GM04504 (cell line): ENCODE measurements around the gene ABCC10.
A peak's percentile ranks its signal among the peaks of the same experiment; 100 is the strongest.
"Not testable (repeated sequence)": the region's sequence is repeated elsewhere in the genome, so short reads cannot be mapped to it uniquely, and the experiment has no call there.

Source experiments
- DNase-seq: peaks from one replicate; pipeline ENCODE4 v3.0.0-alpha.2; 2012; ENCODE audit warnings: low read depth

Gene ABCC10, protein sequence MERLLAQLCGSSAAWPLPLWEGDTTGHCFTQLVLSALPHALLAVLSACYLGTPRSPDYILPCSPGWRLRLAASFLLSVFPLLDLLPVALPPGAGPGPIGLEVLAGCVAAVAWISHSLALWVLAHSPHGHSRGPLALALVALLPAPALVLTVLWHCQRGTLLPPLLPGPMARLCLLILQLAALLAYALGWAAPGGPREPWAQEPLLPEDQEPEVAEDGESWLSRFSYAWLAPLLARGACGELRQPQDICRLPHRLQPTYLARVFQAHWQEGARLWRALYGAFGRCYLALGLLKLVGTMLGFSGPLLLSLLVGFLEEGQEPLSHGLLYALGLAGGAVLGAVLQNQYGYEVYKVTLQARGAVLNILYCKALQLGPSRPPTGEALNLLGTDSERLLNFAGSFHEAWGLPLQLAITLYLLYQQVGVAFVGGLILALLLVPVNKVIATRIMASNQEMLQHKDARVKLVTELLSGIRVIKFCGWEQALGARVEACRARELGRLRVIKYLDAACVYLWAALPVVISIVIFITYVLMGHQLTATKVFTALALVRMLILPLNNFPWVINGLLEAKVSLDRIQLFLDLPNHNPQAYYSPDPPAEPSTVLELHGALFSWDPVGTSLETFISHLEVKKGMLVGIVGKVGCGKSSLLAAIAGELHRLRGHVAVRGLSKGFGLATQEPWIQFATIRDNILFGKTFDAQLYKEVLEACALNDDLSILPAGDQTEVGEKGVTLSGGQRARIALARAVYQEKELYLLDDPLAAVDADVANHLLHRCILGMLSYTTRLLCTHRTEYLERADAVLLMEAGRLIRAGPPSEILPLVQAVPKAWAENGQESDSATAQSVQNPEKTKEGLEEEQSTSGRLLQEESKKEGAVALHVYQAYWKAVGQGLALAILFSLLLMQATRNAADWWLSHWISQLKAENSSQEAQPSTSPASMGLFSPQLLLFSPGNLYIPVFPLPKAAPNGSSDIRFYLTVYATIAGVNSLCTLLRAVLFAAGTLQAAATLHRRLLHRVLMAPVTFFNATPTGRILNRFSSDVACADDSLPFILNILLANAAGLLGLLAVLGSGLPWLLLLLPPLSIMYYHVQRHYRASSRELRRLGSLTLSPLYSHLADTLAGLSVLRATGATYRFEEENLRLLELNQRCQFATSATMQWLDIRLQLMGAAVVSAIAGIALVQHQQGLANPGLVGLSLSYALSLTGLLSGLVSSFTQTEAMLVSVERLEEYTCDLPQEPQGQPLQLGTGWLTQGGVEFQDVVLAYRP (N-terminal part only)

DNA sequence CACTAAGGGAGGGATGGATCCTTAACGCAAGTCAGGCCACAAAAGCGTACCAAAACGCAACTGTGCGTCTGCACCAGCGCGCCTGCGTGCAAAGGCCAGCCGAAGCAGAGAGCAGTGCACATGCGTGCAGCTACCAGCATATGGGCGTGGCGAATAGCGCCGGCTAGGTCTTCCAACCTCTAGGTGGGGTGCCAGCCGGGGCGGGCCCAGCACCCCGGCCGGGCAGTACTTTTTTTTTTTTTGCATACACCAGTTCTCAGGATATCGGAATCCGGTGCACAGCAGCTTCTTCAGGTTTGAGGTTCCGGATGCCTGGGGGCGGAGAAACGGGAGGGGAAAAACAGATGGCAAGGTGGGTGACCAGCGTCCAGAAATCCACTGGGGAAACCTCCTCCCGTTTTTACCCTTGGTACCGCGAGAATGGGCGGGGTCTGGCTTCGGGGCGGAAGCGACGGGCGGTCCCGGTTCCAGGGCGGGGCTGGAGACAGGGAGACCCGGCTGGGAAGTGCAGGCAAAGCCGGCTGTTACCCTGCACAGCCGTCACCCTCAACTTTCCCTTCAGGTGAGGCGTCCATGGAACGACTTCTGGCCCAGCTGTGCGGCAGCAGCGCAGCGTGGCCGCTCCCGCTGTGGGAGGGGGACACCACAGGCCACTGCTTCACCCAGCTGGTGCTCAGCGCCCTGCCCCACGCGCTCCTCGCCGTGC, at the start of gene ABCC10:
ABCC10 (plus strand) TSS at position 136 of the 706 bp plus-strand sequence; CDS start at position 574, 438 bp downstream.
- peak; percentile 87 for DNase-seq

DNA sequence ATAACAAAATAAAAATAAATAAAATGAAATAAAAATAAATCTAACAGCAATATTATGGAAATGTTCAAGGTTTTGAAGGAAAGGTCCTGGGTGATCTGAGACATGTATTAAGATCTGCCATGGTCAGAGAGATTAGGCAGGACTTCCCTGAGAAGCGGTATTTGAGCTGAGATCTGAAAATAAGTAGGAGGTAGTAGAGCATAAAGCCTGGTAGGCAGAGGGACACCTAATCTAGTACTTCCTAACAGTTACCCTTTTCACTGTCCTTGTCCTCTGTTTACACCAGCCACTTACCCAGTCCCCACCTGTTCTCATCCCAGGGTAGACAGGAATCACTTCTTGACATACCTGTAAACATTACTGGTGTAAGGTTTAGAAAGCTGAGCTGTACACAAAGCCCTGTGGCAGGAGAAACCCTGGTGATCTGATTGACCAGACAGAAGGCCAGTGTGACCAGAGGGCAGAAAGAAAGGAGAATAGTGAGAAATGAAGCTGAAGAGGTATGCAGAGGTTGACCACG, 49.6 kb upstream of the ABCC10 start:
- no peak for DNase-seq

DNA sequence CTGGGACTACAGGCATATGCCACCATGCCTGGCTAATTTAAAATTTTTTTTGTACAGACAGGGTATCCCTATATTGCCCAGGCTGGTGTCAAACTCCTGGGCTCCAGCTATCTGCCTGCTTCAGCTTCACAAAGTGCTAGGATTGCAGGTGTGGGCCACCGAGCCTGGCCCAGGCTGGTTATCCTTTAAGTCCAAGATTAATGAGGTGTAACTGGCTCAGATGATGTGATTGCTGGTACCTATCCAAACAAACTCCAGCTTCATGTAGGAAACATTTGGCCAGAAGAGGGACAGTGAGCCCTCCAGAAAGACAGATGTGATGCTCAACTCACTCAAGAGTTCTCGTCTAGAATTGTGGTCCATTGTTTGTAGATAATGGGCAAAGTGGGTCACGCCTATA, 48.7 kb upstream of the ABCC10 start:
- DNase-seq = no peak

DNA sequence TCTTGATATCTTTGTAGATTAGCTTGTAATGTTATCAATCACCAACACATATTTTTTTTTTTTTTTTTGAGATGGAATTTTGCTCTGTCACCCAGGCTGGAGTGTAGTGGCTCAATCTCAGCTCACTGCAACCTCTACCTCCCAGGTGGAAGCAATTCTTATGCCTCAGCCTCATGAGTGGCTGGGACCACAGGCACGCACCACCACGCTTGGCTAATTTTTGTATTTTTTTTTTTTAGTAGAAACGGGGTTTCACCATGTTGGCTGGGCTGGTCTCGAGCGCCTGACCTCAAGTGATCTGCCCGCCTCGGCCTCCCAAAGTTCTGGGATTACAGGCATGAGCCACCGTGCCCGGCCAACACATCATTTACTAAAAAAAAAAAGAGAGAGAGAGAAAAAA, 46.5 kb upstream of the ABCC10 start:
- DNase-seq = not testable (repeated sequence)

DNA sequence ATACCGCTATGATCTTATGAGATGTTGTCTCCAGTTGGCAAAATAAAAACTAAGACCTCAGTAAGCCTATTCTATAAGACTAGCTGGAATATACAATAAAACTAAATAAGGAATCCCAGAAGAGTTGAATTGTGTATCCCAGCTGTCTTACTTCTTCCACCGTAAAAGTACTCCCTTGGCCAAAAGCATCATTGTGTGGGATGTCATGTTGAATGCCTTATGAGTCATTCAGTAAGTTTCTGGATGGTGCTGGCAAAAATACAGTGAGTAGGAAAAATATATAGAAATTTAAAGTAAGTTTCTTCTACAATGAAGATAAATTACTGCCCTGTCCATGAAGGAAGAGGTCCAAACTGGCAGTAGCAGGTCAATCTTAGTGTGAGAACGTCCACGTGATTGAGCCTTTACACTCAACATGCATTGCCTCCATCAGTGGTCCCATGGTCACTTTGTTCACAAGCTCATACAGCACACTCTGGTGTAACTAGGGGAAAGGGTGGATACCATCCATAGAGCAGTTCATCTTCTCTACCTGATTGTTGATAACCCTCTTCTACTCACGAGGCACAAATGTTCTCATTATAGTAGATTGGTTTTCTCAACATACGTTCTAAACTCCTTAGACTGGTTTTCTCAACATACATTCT, 44.2 kb upstream of the ABCC10 start:
- no peak for DNase-seq

DNA sequence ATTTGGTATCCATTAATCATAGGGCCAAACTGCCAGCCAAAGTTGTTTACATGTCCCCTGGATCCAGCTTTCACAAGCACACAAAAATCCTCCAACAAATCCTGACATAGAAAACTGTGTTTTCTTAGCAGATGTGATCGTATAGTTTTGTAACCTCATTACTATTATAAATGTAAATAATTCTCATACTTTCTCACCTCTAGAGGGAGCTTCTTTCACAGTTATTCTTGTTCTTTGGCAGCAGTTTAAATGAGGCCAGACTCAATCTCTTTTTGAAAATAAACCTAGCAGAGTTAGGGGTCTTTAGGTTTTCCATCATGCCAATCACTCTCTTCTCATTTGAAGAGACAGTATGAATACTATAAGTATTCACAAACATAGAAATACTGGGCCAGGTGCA, 40.8 kb upstream of the ABCC10 start:
- no peak for DNase-seq

DNA sequence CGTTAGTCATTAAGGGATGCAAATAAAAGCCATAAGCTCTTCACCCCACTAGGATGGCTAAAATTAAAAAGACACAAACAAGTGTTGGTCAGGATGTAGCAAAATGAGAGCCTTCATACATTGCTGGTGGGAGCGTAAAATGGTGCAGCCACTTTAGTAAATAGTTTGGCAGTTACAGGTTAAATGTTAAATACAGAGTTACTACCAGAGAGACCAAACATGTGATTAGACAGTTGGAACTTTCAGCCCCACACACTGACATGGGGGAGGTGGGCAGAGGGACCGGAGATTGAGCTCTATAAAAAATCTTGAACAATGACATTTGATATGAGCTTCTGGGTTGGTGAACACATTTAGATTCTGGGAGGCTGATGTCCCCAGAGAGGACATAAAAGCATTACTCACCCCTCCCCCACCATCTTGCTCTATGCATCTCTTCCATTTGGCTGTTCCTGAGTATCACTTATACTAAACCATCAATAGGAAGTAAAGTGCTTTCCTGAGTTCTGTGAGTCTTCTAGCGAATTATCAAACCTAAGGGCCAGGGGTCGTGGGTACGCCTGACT, 37.5 kb upstream of the ABCC10 start:
- DNase-seq = no peak

DNA sequence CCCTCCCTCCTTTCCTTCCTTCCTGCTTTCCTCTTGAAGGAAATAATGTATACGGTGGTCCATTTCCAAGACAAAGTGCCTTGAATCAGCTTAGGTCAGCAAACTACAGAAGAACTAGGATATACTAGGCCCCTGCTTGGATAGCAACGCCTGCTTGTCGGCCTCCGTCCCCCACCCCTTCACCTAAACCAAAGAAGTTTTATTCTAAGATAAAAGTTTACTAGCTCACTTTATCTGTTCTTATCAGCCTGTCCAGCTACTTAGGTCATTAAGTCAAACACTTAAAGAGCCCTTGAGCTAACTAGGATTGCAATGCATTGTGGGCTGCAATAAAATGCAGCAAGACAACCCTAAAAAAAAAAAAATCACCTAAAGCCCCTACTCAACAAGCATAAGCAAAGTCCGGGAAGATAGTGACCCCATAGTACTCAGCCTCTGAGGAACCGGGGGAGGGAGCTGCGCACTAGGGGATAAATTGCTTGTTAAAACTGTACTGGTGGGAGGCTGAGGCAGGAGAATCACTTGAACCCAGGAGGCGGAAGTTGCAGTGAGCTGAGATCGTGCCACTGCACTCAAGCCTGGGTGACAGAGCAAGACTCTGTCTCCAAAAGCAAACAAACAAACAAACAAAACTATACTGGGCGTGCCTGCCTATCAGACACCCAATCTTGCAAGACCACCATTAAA, 36.4 kb upstream of the ABCC10 start:
- not testable (repeated sequence) for DNase-seq

DNA sequence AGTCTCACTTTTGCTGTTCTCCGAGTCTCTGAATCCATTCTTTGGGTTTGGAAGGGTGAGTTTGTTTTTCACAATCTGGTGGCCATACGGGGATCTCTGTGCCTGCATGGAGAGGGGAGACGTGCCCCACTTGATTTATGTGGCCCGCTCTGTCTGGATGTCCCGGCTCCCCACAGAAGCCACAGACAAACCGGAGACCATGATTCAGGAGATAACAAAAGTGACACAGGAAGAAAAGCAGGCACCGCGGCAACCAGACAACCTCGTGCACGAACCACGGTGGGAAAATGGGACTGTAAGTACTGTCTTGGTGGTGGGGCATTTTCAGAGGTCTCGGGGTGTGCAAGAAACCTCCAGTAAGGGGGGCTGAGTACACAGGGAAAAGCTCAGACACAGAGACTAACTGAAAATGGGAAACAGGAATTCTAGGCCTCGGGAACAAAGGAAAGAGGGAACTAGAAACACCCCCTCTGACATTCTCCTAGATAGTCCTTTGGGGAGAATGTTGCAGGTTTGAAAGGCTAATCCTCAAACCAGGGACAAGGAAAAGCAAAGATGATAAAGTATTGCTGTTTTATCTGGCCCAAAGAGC, 35.8 kb upstream of the ABCC10 start:
- DNase-seq = no peak

DNA sequence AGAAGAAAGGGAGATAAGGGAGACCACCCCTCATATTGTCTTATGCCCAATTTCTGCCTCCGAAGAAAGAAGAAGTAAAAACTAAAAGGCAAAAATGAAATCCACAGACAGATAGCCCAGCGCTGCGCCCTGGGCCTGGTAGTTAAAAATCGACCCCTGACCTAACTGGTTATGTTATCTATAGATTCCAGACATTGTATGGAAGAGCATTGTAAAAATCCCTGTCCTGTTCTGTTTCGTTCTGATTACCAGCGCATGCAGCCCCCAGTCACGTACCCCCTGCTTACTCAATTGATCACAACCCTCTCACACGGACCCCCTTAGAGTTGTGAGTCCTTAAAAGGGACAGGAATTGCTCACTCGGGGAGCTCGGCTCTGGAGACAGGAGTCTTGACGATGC, 34.2 kb upstream of the ABCC10 start:
- not testable (repeated sequence) for DNase-seq

DNA sequence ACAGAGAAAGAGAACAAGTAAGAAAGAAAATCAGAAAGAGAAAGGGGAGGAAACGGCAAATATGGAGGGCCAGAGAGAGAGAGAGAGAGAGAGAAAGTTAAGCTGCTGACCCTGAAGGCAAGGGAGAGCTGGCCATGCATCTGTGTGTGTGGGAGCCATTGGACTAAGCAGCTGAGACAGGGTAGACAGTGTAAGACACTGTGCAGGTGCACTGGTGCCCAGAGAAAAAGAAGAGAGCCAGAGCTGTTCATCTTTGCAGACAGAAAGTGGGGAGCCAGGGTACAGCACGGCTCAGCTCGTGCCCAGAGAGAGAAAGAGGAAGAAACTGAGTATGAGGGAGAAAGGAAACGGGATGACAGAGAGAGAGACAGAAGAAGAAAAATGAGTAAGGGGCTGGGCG, 33.7 kb upstream of the ABCC10 start:
- DNase-seq = no peak

DNA sequence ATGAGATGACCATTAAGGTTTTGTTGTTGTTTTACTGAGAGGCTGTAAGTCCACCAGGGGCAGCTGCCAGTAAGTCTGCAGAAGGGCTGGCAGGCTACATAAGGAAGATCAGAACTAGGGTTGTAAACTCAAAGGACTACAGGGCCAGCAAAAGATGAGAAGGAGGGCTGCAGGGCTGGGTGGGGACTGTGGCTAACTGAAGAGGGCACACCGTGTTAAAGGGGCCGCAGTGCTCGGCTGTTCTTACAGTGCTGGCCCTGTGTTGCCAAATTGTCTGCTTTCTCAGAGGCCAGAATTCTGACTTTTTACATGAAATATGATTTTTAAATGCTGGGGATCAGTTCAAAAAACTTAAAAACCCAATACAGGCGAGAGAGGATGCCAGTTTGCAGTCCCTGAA, 32.4 kb upstream of the ABCC10 start:
- no peak for DNase-seq

DNA sequence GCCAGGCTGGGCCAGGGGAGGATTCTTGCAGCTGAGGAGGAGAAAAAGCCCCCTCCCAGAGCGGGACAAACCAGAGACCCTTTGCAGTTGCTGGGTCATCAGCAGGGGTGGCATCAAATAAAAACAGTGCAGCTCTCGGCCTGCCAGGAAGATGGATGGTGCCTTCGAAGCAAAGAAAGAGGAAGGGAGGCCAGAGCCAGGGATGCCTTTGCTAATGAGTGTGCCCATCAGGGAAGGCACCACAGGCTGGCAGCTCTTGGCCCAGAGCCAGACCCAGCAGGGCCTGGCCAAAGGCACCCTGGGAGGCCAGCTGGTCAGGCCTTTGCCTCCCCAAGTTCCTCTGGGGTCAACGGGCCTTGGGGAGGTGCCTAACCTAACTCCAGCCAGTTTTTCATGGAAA, 31.6 kb upstream of the ABCC10 start:
- DNase-seq = no peak

DNA sequence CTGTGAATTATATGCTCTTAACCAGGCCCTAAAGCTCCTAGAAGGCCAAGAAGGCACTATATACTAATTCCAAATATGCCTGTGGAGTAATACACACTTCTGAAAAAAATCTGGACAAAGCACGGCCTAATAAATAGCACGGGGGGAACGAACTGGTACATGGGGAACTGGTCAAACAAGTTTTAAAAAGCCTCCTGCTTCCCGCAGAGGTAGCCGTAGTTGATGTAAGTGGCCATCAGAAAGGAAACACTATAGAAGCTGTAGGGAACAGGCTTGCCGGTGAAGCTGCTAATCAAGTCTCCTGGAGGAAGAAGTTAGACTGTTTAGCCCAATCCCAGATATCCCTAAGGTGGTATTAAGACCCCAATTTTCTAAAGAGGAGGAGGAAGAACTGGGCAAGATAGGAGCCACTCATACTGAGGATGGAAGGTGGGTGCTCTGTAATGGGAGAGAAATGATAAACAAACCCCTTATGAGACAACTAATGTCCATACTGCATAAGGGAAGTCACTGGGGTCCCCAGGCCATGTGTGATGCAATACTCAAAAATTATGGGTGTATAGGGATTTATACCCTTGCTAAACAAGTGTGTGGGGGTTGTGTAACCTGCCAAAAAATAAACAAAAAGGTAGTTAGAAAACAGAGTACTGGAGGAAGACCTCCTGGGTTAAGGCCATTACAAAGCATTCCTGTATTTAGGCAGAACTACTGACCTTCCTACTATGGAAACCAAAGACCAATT, 30.8 kb upstream of the ABCC10 start:
- no peak for DNase-seq

DNA sequence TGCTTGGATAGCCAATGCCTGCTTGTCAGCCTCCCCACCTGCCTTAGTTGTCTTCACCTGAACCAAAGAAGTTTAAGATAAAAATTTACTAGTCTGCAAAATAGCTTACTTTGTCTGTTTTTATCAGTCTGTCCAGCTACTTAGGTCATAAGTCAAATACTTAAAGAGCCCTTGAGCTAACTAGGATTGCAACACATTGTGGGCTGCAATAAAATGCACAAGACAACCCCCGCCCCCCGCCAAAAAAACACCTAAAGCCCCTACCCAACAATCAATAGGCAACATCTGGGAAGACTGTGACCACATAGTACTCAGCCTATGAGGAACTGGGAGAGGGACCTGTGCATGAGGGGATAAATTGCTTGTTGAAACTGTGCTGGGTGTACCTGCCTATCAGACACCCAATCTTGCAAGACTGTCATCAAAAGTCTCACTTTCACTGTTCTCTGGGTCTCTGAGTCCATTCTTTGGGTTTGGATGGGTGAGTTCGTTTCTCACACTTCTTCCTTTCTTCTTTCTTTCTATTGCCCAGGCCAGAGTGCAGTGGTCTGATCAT, 27.3 kb upstream of the ABCC10 start:
- no peak for DNase-seq

DNA sequence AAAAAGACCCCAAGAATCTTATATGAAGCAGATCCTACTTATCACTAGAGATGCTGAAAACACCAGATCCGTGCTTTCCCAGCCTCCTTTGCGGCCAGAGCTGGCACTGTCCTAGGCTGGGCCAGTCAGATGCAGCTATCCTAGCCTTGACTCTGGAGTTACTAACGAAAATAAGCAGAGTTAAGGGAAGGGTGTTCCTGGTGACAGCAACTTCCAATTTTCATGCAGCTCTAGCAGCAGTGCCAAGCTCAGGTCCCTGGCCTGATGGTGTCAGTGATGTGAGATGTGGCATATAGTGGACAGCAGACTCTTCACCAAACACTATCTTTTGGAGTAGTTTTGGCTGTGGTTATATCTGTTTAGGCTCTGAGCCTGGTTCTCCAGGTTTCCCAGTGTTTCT, 25.6 kb upstream of the ABCC10 start:
- DNase-seq = no peak

DNA sequence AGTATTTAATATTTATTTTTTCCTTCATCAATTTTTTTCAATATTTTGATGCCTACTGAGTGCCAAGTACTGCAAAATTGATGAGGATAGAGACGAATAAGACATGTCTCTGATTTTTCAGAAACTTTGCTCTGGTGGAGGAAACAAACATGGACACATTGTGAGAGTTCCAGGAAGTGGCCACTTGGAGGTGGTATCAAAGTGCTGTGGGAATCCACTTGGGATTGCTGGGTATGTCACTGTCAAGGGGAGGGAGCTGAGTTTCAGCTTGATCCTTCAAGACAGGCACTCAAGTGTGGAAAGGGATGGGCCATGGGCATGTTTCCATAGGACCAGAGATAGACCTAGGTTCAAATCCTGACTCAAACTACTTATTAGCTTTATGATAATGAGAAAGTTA, 24.5 kb upstream of the ABCC10 start:
- DNase-seq = no peak

DNA sequence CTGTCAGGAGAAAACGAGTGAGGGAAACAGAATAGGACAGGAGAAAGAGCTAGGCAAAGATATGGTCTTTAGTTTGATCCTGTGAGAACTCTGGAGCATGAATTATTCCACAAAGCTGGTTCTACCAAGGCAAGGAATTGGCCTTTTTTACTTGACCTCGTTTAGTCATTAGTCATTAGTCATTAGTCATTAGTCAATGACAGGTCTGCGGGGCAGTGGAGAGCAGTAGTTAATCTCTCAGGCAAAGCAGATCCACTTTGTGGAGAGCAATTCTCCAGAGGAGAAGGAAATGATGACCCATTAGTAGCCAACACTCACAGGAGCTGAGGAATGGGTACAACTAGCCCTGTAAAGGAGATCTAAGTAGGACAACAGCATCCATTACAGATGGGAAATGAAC, 22.0 kb upstream of the ABCC10 start:
- no peak for DNase-seq

DNA sequence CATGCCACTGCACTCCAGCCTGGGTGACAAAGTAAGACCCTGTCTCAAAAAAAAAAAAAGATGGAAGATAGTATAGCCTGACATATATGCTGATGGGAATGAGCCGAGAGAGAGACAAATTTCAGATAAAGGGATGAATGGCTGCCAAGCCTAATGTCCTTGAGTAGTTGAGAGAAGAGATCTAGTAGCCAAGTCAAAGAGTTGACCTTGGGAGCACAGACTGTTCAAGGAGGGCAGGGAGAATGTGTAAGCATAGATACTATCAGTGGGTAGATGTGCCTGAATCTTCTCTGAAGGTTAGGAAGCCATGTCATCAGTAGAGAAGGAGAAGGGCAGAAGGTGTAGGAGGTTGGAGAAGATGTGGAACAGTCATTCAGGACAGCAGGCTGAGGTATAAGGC, 20.0 kb upstream of the ABCC10 start:
- DNase-seq = no peak
